HEK293 (cell line): ENCODE data around the gene PRKAG2.

ENCODE experiments used
- HOXC10 ChIP-seq: sonication (generic); formaldehyde crosslinking; IDR thresholded peaks from 2 replicates; pipeline ENCODE4 v1.8.1; 2023; ENCODE audit warnings: mild to moderate bottlenecking, missing genetic modification reagents
- KLF9 ChIP-seq: fragments of 450-650 bp; formaldehyde crosslinking; IDR thresholded peaks from 2 replicates; pipeline ENCODE4 v1.5.1; 2016; ENCODE audit warnings: missing biosample characterization, missing genetic modification characterization, low read depth
- SP7 ChIP-seq: fragments of 450-650 bp; formaldehyde crosslinking; IDR thresholded peaks from 2 replicates; pipeline ENCODE4 v1.5.1; 2016; ENCODE audit warnings: missing biosample characterization, missing genetic modification characterization
- ZBTB48 ChIP-seq: fragments of 450-650 bp; formaldehyde crosslinking; IDR thresholded peaks from 2 replicates; pipeline ENCODE4 v1.5.1; 2016; ENCODE audit warnings: missing biosample characterization, missing genetic modification characterization
- ZNF239 ChIP-seq: fragments of 450-650 bp; formaldehyde crosslinking; IDR thresholded peaks from 2 replicates; pipeline ENCODE4 v1.5.1; 2016; ENCODE audit warnings: missing biosample characterization, missing genetic modification characterization
- ZNF274 ChIP-seq, 2 experiments: fragments of 200-500 bp in 1 of 2; fragments of 450-650 bp in 1 of 2; sonication (Bioruptor generic) in 1 of 2; formaldehyde crosslinking in 1 of 2; IDR thresholded peaks; 2 replicates each; pipeline versions ENCODE4 v1.5.1 to v1.6.1; 2014 to 2016; ENCODE audit warnings: borderline replicate concordance in 1 of 2, inconsistent platforms in 1 of 2, low read length in 1 of 2, missing biosample characterization in 1 of 2, missing genetic modification characterization in 1 of 2
- ZNF311 ChIP-seq: fragments of 450-650 bp; formaldehyde crosslinking; IDR thresholded peaks from 2 replicates; pipeline ENCODE4 v1.5.1; 2017; ENCODE audit warnings: missing biosample characterization, missing genetic modification characterization, borderline replicate concordance
- TF ChIP-seq, protein P1 (sequence below): fragments of 450-650 bp; formaldehyde crosslinking; IDR thresholded peaks from 2 replicates; pipeline ENCODE4 v1.5.1; 2016; ENCODE audit warnings: missing biosample characterization, missing genetic modification characterization
- TF ChIP-seq, protein P2 (sequence below): fragments of 450-650 bp; formaldehyde crosslinking; IDR thresholded peaks from 2 replicates; pipeline ENCODE4 v1.5.1; 2016; ENCODE audit warnings: missing biosample characterization, missing genetic modification characterization

- TF ChIP-seq, protein P1, sequence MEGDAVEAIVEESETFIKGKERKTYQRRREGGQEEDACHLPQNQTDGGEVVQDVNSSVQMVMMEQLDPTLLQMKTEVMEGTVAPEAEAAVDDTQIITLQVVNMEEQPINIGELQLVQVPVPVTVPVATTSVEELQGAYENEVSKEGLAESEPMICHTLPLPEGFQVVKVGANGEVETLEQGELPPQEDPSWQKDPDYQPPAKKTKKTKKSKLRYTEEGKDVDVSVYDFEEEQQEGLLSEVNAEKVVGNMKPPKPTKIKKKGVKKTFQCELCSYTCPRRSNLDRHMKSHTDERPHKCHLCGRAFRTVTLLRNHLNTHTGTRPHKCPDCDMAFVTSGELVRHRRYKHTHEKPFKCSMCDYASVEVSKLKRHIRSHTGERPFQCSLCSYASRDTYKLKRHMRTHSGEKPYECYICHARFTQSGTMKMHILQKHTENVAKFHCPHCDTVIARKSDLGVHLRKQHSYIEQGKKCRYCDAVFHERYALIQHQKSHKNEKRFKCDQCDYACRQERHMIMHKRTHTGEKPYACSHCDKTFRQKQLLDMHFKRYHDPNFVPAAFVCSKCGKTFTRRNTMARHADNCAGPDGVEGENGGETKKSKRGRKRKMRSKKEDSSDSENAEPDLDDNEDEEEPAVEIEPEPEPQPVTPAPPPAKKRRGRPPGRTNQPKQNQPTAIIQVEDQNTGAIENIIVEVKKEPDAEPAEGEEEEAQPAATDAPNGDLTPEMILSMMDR (tag by site-specific recombination): no peak
- TF ChIP-seq, protein P2, sequence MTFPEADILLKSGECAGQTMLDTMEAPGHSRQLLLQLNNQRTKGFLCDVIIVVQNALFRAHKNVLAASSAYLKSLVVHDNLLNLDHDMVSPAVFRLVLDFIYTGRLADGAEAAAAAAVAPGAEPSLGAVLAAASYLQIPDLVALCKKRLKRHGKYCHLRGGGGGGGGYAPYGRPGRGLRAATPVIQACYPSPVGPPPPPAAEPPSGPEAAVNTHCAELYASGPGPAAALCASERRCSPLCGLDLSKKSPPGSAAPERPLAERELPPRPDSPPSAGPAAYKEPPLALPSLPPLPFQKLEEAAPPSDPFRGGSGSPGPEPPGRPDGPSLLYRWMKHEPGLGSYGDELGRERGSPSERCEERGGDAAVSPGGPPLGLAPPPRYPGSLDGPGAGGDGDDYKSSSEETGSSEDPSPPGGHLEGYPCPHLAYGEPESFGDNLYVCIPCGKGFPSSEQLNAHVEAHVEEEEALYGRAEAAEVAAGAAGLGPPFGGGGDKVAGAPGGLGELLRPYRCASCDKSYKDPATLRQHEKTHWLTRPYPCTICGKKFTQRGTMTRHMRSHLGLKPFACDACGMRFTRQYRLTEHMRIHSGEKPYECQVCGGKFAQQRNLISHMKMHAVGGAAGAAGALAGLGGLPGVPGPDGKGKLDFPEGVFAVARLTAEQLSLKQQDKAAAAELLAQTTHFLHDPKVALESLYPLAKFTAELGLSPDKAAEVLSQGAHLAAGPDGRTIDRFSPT (tag by site-specific recombination): no peak
- TF ChIP-seq ZBTB48: no peak
- TF ChIP-seq ZNF274 (IDR thresholded peaks at IDR 0.05; ENCODE audit: low read length): no peak
- no peak for TF ChIP-seq ZNF274 (tag by site-specific recombination; IDR thresholded peaks at IDR 0.05; ENCODE audit: borderline replicate concordance)
- no peak for TF ChIP-seq ZNF239 (tag by site-specific recombination)
- no peak for TF ChIP-seq HOXC10 (CRISPR knock-in tag)
- no peak for TF ChIP-seq ZNF311
- no peak for TF ChIP-seq KLF9 (tag by site-specific recombination)
- no peak for TF ChIP-seq SP7 (tag by site-specific recombination)
These were observed 144.6 kb downstream of the PRKAG2 start for GRCh38 chr7:151732292-151732691.
